H9 (cell line): ENCODE results near the gene NUP98. TPM values are rescaled to one million over a fixed set of nuclear protein-coding genes. Genes with fewer than 3 reads are reported as not detected.
A peak's percentile ranks its signal among the peaks of the same experiment; 100 is the strongest.

Experiments used
- DNase-seq: peaks from one replicate; pipeline ENCODE4 v3.0.0-alpha.2; 2017
- H2AFZ ChIP-seq: one replicate; pipeline ENCODE4 v1.6.1; 2013; ENCODE audit warnings: mild to moderate bottlenecking, low read length, control low read depth, moderate library complexity
- H2AK5ac ChIP-seq: 2 replicates; pipeline ENCODE4 v1.6.1; 2013; ENCODE audit warnings: low read length, control low read depth, mixed read lengths; ENCODE audit not compliant: insufficient read length
- H2BK120ac ChIP-seq: one replicate; pipeline ENCODE4 v1.6.1; 2013; ENCODE audit warnings: low read depth, mild to moderate bottlenecking, low read length, control low read depth, inconsistent platforms; ENCODE audit not compliant: poor library complexity, severe bottlenecking
- H2BK12ac ChIP-seq: 2 replicates; pipeline ENCODE4 v1.6.1; 2013; ENCODE audit warnings: low read length, control low read depth, mixed read lengths, low read depth; ENCODE audit not compliant: insufficient read length
- H2BK15ac ChIP-seq: 2 replicates; pipeline ENCODE4 v1.6.1; 2013; ENCODE audit warnings: low read depth, low read length, control low read depth
- H2BK20ac ChIP-seq: one replicate; pipeline ENCODE4 v1.6.1; 2013; ENCODE audit warnings: low read depth, mild to moderate bottlenecking, low read length, control low read depth, inconsistent platforms; ENCODE audit not compliant: poor library complexity, severe bottlenecking
- H2BK5ac ChIP-seq: 2 replicates; pipeline ENCODE4 v1.6.1; 2013; ENCODE audit warnings: low read length, control low read depth, mixed read lengths; ENCODE audit not compliant: insufficient read length
- H3K14ac ChIP-seq: 2 replicates; pipeline ENCODE4 v1.6.1; 2013; ENCODE audit warnings: low read length, control low read depth; ENCODE audit not compliant: insufficient read depth
- H3K18ac ChIP-seq: 2 replicates; pipeline ENCODE4 v1.6.1; 2013; ENCODE audit warnings: low read depth, mild to moderate bottlenecking, mixed read lengths, low read length, control low read depth; ENCODE audit not compliant: insufficient read length
- H3K23ac ChIP-seq: 2 replicates; pipeline ENCODE4 v1.6.1; 2013; ENCODE audit warnings: low read length, control low read depth, mixed read lengths, low read depth; ENCODE audit not compliant: insufficient read length
- H3K23me2 ChIP-seq: 2 replicates; pipeline ENCODE4 v1.6.1; 2013; ENCODE audit warnings: low read depth, mild to moderate bottlenecking, mixed read lengths, low read length, control low read depth; ENCODE audit not compliant: insufficient read length, poor library complexity, severe bottlenecking
- H3K27ac ChIP-seq: 2 replicates; pipeline ENCODE4 v1.5.1; 2013; ENCODE audit warnings: low read length, control low read depth, mixed read lengths, low read depth; ENCODE audit not compliant: insufficient read length
- H3K27me3 ChIP-seq: 2 replicates; pipeline ENCODE4 v1.6.1; 2013; ENCODE audit warnings: low read length, control low read depth, inconsistent platforms; ENCODE audit not compliant: insufficient read depth
- H3K4ac ChIP-seq: 2 replicates; pipeline ENCODE4 v1.6.1; 2013; ENCODE audit warnings: low read depth, mild to moderate bottlenecking, control low read depth, inconsistent platforms, low read length, moderate library complexity
- H3K4me1 ChIP-seq: 2 replicates; pipeline ENCODE4 v1.6.1; 2013; ENCODE audit warnings: low read length, control low read depth, inconsistent platforms; ENCODE audit not compliant: insufficient read depth
- H3K4me2 ChIP-seq: 2 replicates; pipeline ENCODE4 v1.6.1; 2013; ENCODE audit warnings: low read length, control low read depth, mixed read lengths; ENCODE audit not compliant: insufficient read length, insufficient read depth
- H3K56ac ChIP-seq: 2 replicates; pipeline ENCODE4 v1.6.1; 2013; ENCODE audit warnings: low read depth, mild to moderate bottlenecking, mixed read lengths, low read length, control low read depth; ENCODE audit not compliant: insufficient read length
- H3K79me1 ChIP-seq: 2 replicates; pipeline ENCODE4 v1.6.1; 2013; ENCODE audit warnings: low read depth, mild to moderate bottlenecking, moderate library complexity, low read length, control low read depth, inconsistent platforms; ENCODE audit not compliant: insufficient read depth, poor library complexity, severe bottlenecking
- H3K79me2 ChIP-seq: 2 replicates; pipeline ENCODE4 v1.6.1; 2013; ENCODE audit warnings: low read length, control low read depth, inconsistent platforms; ENCODE audit not compliant: insufficient read depth
- H3K9ac ChIP-seq: 2 replicates; pipeline ENCODE4 v1.6.1; 2013; ENCODE audit warnings: low read length, control low read depth, mixed read lengths; ENCODE audit not compliant: insufficient read length; ENCODE audit errors: extremely low read depth
- H3K9me3 ChIP-seq: one replicate; pipeline ENCODE4 v1.6.1; 2013; ENCODE audit warnings: low read depth, low read length, inconsistent platforms; ENCODE audit not compliant: control insufficient read depth
- H3T11ph ChIP-seq: one replicate; pipeline ENCODE4 v1.6.1; 2013; ENCODE audit warnings: mild to moderate bottlenecking, low read length, control low read depth, inconsistent platforms
- H4K20me1 ChIP-seq: one replicate; pipeline ENCODE4 v1.6.1; 2013; ENCODE audit not compliant: control insufficient read depth, insufficient read length, insufficient read depth
- H4K5ac ChIP-seq: 2 replicates; pipeline ENCODE4 v1.6.1; 2013; ENCODE audit warnings: low read depth, mild to moderate bottlenecking, mixed read lengths, low read length, control low read depth; ENCODE audit not compliant: insufficient read length
- H4K8ac ChIP-seq: replicated peaks from 2 replicates; pipeline ENCODE4 v1.6.1; 2013; ENCODE audit warnings: low read length, control low read depth, mixed read lengths, low read depth; ENCODE audit not compliant: insufficient read length
- H4K91ac ChIP-seq: 2 replicates; pipeline ENCODE4 v1.6.1; 2013; ENCODE audit warnings: low read depth, mild to moderate bottlenecking, moderate library complexity, mixed read lengths, low read length, control low read depth; ENCODE audit not compliant: insufficient read length
- H3K27ac Mint-ChIP-seq, 3 experiments: 2 replicates in 2 of 3; 3 replicates in 1 of 3; pipeline ENCODE4 v1.8.0; 2020 to 2021; ENCODE audit warnings: mixed read lengths in 3 of 3, mild to moderate bottlenecking in 1 of 3, moderate library complexity in 1 of 3
- H3K27me3 Mint-ChIP-seq: 2 replicates; pipeline ENCODE4 v1.8.0; 2021; ENCODE audit warnings: low read depth, mild to moderate bottlenecking, moderate library complexity, mixed read lengths
- H3K36me3 Mint-ChIP-seq, 3 experiments: 2 replicates in 2 of 3; 3 replicates in 1 of 3; pipeline ENCODE4 v1.8.0; 2020 to 2021; ENCODE audit warnings: low read depth in 3 of 3, mixed read lengths in 3 of 3; ENCODE audit not compliant: insufficient read depth in 1 of 3
- H3K4me1 Mint-ChIP-seq, 2 experiments: 2 replicates each; pipeline ENCODE4 v1.8.0; 2020; ENCODE audit warnings: mixed read lengths in 2 of 2
- H3K4me3 Mint-ChIP-seq, 2 experiments: 2 replicates in 1 of 2; 3 replicates in 1 of 2; pipeline ENCODE4 v1.8.0; 2020 to 2021; ENCODE audit warnings: mild to moderate bottlenecking in 2 of 2, mixed read lengths in 2 of 2, moderate library complexity in 1 of 2
- H3K9me3 Mint-ChIP-seq, 2 experiments: 2 replicates in 1 of 2; 3 replicates in 1 of 2; pipeline ENCODE4 v1.8.0; 2020; ENCODE audit warnings: mild to moderate bottlenecking in 2 of 2, mixed read lengths in 2 of 2, moderate library complexity in 1 of 2
- WGBS: extraction: QIAGEN DNeasy Blood & Tissue Kit; methylation state at CpG from one replicate; pipeline ENCODE4 v1.1.7; 2013; ENCODE audit warnings: missing lambda C conversion rate, low lambda C conversion rate, mixed read lengths; ENCODE audit not compliant: insufficient read length; ENCODE audit errors: extremely low coverage; 5-methylcytosine and 5-hydroxymethylcytosine counted together
- total RNA-seq: library from RNA; stranded (reverse); gene quantifications from 2 replicates; pipeline ENCODE4 v1.2.1, GENCODE V29; 2021
- TF ChIP-seq, protein P1 (sequence below): fragments of 200-600 bp; sonication (generic); conservative IDR thresholded peaks from 3 replicates; pipeline ENCODE4 v1.8.0; 2021; ENCODE audit warnings: antibody characterized with exemption, mild to moderate bottlenecking

Gene NUP98
- total RNA-seq, 1 experiment from 2014 or later = 105 TPM

DNA sequence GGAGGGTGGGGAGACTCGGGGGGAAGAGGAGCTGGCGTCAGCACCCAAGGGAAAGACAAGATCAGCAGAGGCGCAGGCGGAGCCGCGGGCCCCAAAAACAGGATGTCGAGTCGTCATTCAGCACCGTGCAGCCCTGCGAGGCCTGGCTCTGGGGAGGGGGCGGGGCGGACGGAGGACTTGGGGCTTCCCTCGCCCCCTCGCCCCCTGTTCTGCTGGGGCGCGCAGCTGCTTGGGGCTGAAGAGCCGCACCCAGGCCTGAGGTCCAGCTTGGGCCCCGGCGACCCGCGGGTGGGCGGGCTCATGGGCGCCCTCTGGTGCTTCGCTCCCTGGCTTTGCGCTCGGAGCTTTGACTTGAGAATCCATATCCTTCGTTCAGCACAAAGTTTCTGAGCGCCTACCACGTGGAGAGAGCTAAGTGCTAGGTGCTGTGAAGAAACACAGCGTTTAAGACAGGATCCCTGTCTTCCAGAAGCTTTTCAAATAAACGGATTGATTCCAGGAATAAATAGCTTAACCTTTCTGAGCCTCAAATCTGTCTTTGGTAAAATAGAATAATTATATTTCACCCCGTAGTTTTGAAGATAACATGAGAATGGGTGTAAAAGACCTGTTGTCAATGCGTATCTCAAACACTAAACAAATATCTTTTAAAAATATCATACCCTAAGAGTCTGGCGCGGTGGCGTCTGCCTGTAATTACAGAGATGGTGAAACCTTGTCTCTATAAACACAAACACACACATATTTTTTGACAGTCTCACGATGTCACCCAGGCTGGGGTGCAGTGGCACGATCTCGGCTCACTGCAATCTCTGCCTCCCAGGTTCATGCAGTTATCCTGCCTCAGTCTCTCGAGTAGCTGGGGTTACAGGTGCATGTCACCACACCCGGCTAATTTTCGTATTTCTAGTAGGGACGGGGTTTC lies 44.3 kb upstream of the NUP98 start:
- Histone ChIP-seq H3T11ph (no peak overlapping the region), H4K91ac (no peak overlapping the region), H3K79me2 (peaks cover 2% of the 10 kb centered on the region; the same call in 1 of the 2 replicates), H3K27ac (no peak overlapping the region), H4K8ac (no peak overlapping the region), H3K23ac (no peak overlapping the region), H3K18ac (peak overlapping the region; percentile 39), H2BK5ac (no peak overlapping the region), H4K20me1 (peaks cover 4% of the 10 kb centered on the region), H2BK12ac (no peak overlapping the region), H2BK20ac (no peak overlapping the region), H2AFZ (no peak overlapping the region), H3K4ac (no peak overlapping the region), H3K23me2 (peaks cover 7% of the 10 kb centered on the region), H3K27me3 (no peaks in the 10 kb centered on the region; the same call in 1 of the 2 replicates), H4K5ac (no peak overlapping the region), H3K79me1 (no peaks in the 10 kb centered on the region), H2AK5ac (no peak overlapping the region), H2BK120ac (no peak overlapping the region), H3K9ac (no peak overlapping the region), H3K14ac (peak overlapping the region; percentile 39; the same call in 1 of the 2 replicates), H3K4me2 (peak overlapping the region; percentile 40), H3K4me1 (peaks cover 4% of the 10 kb centered on the region; the same call in 1 of the 2 replicates), H3K9me3 (no peaks in the 10 kb centered on the region), H3K56ac (no peak overlapping the region), H2BK15ac (no peak overlapping the region)
- peaks cover 0 to 8% (median 7%) of the 10 kb centered on the region in 3 experiments; a peak in 3 of 7 replicates for H3K36me3 Mint-ChIP-seq
- H3K4me1 Mint-ChIP-seq = peaks cover 29 to 31% of the 10 kb centered on the region in 2 experiments
- H3K4me3 Mint-ChIP-seq = peak overlapping the region; percentile 82 to 84
- TF ChIP-seq, protein P1, sequence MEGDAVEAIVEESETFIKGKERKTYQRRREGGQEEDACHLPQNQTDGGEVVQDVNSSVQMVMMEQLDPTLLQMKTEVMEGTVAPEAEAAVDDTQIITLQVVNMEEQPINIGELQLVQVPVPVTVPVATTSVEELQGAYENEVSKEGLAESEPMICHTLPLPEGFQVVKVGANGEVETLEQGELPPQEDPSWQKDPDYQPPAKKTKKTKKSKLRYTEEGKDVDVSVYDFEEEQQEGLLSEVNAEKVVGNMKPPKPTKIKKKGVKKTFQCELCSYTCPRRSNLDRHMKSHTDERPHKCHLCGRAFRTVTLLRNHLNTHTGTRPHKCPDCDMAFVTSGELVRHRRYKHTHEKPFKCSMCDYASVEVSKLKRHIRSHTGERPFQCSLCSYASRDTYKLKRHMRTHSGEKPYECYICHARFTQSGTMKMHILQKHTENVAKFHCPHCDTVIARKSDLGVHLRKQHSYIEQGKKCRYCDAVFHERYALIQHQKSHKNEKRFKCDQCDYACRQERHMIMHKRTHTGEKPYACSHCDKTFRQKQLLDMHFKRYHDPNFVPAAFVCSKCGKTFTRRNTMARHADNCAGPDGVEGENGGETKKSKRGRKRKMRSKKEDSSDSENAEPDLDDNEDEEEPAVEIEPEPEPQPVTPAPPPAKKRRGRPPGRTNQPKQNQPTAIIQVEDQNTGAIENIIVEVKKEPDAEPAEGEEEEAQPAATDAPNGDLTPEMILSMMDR = peak; percentile 82
- H3K27me3 Mint-ChIP-seq = peaks cover 16% of the 10 kb centered on the region
- no CpG with 5 or more reads among the region's 44 CpGs for WGBS
- H3K9me3 Mint-ChIP-seq = no peaks in the 10 kb centered on the region; a peak in 1 of 5 replicates
- peak; percentile 89 for DNase-seq
- H3K27ac Mint-ChIP-seq = peak overlapping the region in 2 of 3 experiments; percentile 78 to 90; a peak in 3 of 7 replicates
